ENCODE measurements around the gene HOXA3. TPM values are rescaled to one million over a fixed set of nuclear protein-coding genes. Genes with fewer than 3 reads are reported as not detected.

The HOXA3 gene
- total and polyA plus RNA-seq, 2 of the 13 experiments (the other 11 are each of a cell fraction or from before 2014, with no cell fraction given), result 2.9 to 4.6 TPM

DNA sequence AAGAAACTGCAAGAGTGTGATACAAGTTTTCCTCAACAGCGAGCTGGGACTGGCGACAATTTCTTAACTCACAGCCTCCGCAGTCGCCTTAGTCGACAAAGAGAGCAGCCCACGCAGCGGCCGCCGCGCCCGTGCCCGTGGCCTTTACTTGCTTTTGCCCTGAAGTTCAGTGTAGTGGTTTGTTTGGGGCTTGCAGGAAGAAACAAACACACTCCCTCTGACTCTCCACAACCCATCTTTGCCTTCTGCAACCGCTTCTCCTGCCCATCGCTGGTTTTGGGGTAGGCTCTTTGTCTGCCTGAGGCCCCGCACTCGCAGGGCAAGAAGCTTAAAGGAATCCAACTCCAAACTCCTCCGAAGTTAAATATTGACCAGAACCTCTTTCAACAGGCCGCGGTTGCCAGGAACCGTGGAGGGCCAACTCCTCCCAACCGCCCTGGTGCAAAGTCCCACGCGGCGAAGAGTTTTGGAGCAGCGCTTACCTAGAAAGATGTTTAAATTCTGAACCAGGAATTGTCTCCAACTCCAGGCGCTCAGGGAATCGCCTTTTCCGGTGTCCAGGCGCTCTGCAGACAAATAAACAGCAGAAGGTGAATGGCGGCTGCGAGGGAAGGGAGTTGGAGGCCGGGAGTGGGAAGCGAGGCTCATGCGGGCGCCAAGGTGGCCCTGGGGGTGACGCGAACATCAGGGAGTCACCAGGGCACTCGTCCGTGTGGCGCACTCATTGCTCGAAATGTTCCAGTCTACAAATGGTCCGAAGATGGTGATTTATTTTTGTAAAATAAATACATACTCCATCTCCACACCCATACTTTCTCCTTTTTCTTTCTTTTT, 30.1 kb downstream of the HOXA3 start (continued):
- TF ChIP-seq, protein P1, sequence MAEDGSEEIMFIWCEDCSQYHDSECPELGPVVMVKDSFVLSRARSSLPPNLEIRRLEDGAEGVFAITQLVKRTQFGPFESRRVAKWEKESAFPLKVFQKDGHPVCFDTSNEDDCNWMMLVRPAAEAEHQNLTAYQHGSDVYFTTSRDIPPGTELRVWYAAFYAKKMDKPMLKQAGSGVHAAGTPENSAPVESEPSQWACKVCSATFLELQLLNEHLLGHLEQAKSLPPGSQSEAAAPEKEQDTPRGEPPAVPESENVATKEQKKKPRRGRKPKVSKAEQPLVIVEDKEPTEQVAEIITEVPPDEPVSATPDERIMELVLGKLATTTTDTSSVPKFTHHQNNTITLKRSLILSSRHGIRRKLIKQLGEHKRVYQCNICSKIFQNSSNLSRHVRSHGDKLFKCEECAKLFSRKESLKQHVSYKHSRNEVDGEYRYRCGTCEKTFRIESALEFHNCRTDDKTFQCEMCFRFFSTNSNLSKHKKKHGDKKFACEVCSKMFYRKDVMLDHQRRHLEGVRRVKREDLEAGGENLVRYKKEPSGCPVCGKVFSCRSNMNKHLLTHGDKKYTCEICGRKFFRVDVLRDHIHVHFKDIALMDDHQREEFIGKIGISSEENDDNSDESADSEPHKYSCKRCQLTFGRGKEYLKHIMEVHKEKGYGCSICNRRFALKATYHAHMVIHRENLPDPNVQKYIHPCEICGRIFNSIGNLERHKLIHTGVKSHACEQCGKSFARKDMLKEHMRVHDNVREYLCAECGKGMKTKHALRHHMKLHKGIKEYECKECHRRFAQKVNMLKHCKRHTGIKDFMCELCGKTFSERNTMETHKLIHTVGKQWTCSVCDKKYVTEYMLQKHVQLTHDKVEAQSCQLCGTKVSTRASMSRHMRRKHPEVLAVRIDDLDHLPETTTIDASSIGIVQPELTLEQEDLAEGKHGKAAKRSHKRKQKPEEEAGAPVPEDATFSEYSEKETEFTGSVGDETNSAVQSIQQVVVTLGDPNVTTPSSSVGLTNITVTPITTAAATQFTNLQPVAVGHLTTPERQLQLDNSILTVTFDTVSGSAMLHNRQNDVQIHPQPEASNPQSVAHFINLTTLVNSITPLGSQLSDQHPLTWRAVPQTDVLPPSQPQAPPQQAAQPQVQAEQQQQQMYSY (CRISPR knock-in tag; IDR thresholded peaks at IDR 0.05), result peak; percentile 62; the same call in 1 of the 2 replicates
- TF ChIP-seq MAFK (conservative IDR thresholded peaks at IDR 0.05 in 1 of 2, IDR thresholded peaks at IDR 0.05 in 1 of 2; ENCODE audit: low read length in 2 of 2), result no peak
- peak; percentile 71 for TF ChIP-seq HDAC1 (CRISPR knock-in tag; IDR thresholded peaks at IDR 0.05)
- TF ChIP-seq MED1 (CRISPR knock-in tag; IDR thresholded peaks at IDR 0.05), result peak; percentile 68
- no peak for TF ChIP-seq ZNF20 (CRISPR knock-in tag; IDR thresholded peaks at IDR 0.05)
- no peak for TF ChIP-seq ZNF567 (CRISPR knock-in tag; IDR thresholded peaks at IDR 0.05; ENCODE audit: borderline replicate concordance)
- TF ChIP-seq, protein P2, sequence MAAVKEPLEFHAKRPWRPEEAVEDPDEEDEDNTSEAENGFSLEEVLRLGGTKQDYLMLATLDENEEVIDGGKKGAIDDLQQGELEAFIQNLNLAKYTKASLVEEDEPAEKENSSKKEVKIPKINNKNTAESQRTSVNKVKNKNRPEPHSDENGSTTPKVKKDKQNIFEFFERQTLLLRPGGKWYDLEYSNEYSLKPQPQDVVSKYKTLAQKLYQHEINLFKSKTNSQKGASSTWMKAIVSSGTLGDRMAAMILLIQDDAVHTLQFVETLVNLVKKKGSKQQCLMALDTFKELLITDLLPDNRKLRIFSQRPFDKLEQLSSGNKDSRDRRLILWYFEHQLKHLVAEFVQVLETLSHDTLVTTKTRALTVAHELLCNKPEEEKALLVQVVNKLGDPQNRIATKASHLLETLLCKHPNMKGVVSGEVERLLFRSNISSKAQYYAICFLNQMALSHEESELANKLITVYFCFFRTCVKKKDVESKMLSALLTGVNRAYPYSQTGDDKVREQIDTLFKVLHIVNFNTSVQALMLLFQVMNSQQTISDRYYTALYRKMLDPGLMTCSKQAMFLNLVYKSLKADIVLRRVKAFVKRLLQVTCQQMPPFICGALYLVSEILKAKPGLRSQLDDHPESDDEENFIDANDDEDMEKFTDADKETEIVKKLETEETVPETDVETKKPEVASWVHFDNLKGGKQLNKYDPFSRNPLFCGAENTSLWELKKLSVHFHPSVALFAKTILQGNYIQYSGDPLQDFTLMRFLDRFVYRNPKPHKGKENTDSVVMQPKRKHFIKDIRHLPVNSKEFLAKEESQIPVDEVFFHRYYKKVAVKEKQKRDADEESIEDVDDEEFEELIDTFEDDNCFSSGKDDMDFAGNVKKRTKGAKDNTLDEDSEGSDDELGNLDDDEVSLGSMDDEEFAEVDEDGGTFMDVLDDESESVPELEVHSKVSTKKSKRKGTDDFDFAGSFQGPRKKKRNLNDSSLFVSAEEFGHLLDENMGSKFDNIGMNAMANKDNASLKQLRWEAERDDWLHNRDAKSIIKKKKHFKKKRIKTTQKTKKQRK (IDR thresholded peaks at IDR 0.05; ENCODE audit: low read length), result no peak
- TF ChIP-seq TBP (CRISPR knock-in tag; IDR thresholded peaks at IDR 0.05), result no peak
- peak; percentile 87 for TF ChIP-seq MED8 (CRISPR knock-in tag; IDR thresholded peaks at IDR 0.05; ENCODE audit: insufficient replicate concordance)
- TF ChIP-seq ZNF879 (CRISPR knock-in tag; IDR thresholded peaks at IDR 0.05), result no peak
- TF ChIP-seq, protein P3, sequence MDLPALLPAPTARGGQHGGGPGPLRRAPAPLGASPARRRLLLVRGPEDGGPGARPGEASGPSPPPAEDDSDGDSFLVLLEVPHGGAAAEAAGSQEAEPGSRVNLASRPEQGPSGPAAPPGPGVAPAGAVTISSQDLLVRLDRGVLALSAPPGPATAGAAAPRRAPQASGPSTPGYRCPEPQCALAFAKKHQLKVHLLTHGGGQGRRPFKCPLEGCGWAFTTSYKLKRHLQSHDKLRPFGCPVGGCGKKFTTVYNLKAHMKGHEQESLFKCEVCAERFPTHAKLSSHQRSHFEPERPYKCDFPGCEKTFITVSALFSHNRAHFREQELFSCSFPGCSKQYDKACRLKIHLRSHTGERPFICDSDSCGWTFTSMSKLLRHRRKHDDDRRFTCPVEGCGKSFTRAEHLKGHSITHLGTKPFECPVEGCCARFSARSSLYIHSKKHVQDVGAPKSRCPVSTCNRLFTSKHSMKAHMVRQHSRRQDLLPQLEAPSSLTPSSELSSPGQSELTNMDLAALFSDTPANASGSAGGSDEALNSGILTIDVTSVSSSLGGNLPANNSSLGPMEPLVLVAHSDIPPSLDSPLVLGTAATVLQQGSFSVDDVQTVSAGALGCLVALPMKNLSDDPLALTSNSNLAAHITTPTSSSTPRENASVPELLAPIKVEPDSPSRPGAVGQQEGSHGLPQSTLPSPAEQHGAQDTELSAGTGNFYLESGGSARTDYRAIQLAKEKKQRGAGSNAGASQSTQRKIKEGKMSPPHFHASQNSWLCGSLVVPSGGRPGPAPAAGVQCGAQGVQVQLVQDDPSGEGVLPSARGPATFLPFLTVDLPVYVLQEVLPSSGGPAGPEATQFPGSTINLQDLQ (CRISPR knock-in tag; IDR thresholded peaks at IDR 0.05), result 0 out of 2 replicates have a peak, but pooled peaks have one; percentile 61
- TF ChIP-seq SMYD3 (CRISPR knock-in tag; IDR thresholded peaks at IDR 0.05), result peak; percentile 53; the same call in 1 of the 2 replicates
- no peak for TF ChIP-seq ZFAT (CRISPR knock-in tag; conservative IDR thresholded peaks at IDR 0.05)
- no peak; the same call in 1 of the 2 replicates for TF ChIP-seq ZNF343 (CRISPR knock-in tag; IDR thresholded peaks at IDR 0.05)
- TF ChIP-seq ZNF619 (CRISPR knock-in tag; IDR thresholded peaks at IDR 0.05), result no peak
- no peak for TF ChIP-seq ZFP36 (IDR thresholded peaks at IDR 0.05; ENCODE audit: borderline replicate concordance, low read depth, low read length, partially characterized antibody)
- no peak for TF ChIP-seq ZNF44 (CRISPR knock-in tag; IDR thresholded peaks at IDR 0.05)

Data from HepG2 (cell line).